SU-DHL-6 (cell line): Measurements from ENCODE around the gene CLIP2.

Experiments used
- CTCF ChIP-seq: fragments of 200-600 bp; sonication (generic); IDR thresholded peaks from one replicate; pipeline ENCODE4 v1.5.1; 2017; ENCODE audit warnings: antibody characterized with exemption, mild to moderate bottlenecking, low read length, moderate library complexity; ENCODE audit not compliant: insufficient read depth, poor library complexity, severe bottlenecking
- EZH2phosphoT487 ChIP-seq: fragments of 200-600 bp; sonication (generic), shearing (Covaris generic); conservative IDR thresholded peaks from 2 replicates; pipeline ENCODE4 v1.6.1; 2018; ENCODE audit warnings: mild to moderate bottlenecking, antibody characterized with exemption, low read length, moderate library complexity, mixed read lengths

GRCh38 chr7:74398426-74398825, 109.2 kb downstream of the CLIP2 start:
- no peak for TF ChIP-seq CTCF
- TF ChIP-seq EZH2phosphoT487, result no peak
